Superior temporal gyrus (tissue), 1 donor: ENCODE measurements around the gene NLRP9.
"Not testable (repeated sequence)": the region's sequence is repeated elsewhere in the genome, so short reads cannot be mapped to it uniquely, and the experiment has no call there.

Experiments
- DNase-seq: peaks from one replicate; pipeline ENCODE4 v3.0.0-alpha.2; 2016; ENCODE audit errors: extremely low spot score

NLRP9 gene

GRCh38 chr19:55738302-55738701 lies at the start of gene NLRP9:
TSS of gene NLRP9 (minus strand) at chr19:55738402. CDS start at chr19:55738374, 28 bp downstream.
- no peak for DNase-seq

GRCh38 chr19:55781112-55781511 lies 42.9 kb upstream of the NLRP9 start:
- no peak for DNase-seq

- no peak for DNase-seq
Observed at GRCh38 chr19:55778331-55778730, 40.1 kb upstream of the NLRP9 start.

- DNase-seq = no peak
Observed at GRCh38 chr19:55777528-55777927, 39.3 kb upstream of the NLRP9 start.

- not testable (repeated sequence) for DNase-seq
Observed at GRCh38 chr19:55769632-55770031, 31.4 kb upstream of the NLRP9 start.

GRCh38 chr19:55768818-55769217 lies 30.6 kb upstream of the NLRP9 start, which contains the start of gene RFPL4AL1:
TSS of gene RFPL4AL1 (plus strand) at chr19:55769118. CDS start at chr19:55771805, 2,687 bp downstream.
- not testable (repeated sequence) for DNase-seq

- DNase-seq = no peak
Observed at GRCh38 chr19:55766466-55766865, 28.3 kb upstream of the NLRP9 start.

GRCh38 chr19:55758797-55759196 lies 20.6 kb upstream of the NLRP9 start, which contains the start of gene RFPL4A:
TSS of gene RFPL4A (plus strand) at chr19:55759097. CDS start at chr19:55761801, 2,704 bp downstream.
- not testable (repeated sequence) for DNase-seq

GRCh38 chr19:55756808-55757207 lies 18.6 kb upstream of the NLRP9 start:
- DNase-seq = not testable (repeated sequence)

- no peak for DNase-seq
Observed at GRCh38 chr19:55753401-55753800, 15.2 kb upstream of the NLRP9 start.

GRCh38 chr19:55750715-55751114 lies 12.5 kb upstream of the NLRP9 start:
- DNase-seq = no peak

GRCh38 chr19:55730378-55730777 lies 7.8 kb downstream of the NLRP9 start:
- not testable (repeated sequence) for DNase-seq

- no peak for DNase-seq
Observed at GRCh38 chr19:55723491-55723890, 14.7 kb downstream of the NLRP9 start.

- no peak for DNase-seq
Observed at GRCh38 chr19:55720801-55721200, 17.4 kb downstream of the NLRP9 start.

GRCh38 chr19:55720214-55720746 lies 17.9 kb downstream of the NLRP9 start:
- DNase-seq = no peak

- not testable (repeated sequence) for DNase-seq
Observed at GRCh38 chr19:55717879-55718711, 20.1 kb downstream of the NLRP9 start.

- no peak for DNase-seq
Observed at GRCh38 chr19:55717251-55717650, 21.0 kb downstream of the NLRP9 start.

- no peak for DNase-seq
Observed at GRCh38 chr19:55716531-55716930, 21.7 kb downstream of the NLRP9 start.

- DNase-seq = no peak
Observed at GRCh38 chr19:55712804-55713631, 25.2 kb downstream of the NLRP9 start.

- no peak for DNase-seq
Observed at GRCh38 chr19:55711719-55712118, 26.5 kb downstream of the NLRP9 start.

GRCh38 chr19:55705972-55706371 lies 32.2 kb downstream of the NLRP9 start:
- no peak for DNase-seq
